Activated CD8-positive, alpha-beta T cell treated with anti-CD3 and anti-CD28 coated beads for 36 hours (primary cell): Measurements from ENCODE around the gene ELP1. TPM values are rescaled to one million over a fixed set of nuclear protein-coding genes. Genes with fewer than 3 reads are reported as not detected.
"Not testable (repeated sequence)": the region's sequence is repeated elsewhere in the genome, so short reads cannot be mapped to it uniquely, and the experiment has no call there.

ENCODE experiments used
- ATAC-seq: fragments of 200-7000 bp; cut with Tn5 transposase; one replicate; pipeline ENCODE4 v1.10.0; 2021; ENCODE audit warnings: mild to moderate bottlenecking, moderate library complexity
- CTCF ChIA-PET: fragments of 350-600 bp; sonication (Branson Sonifier 250); formaldehyde crosslinking; loops from one replicate; lab custom pipeline; 2021; ENCODE audit warnings: antibody characterized with exemption; lab: Charles Lee
- POLR2A ChIA-PET: fragments of 350-600 bp; sonication (Branson Sonifier 250); formaldehyde crosslinking; loops from one replicate; lab custom pipeline; 2021; ENCODE audit warnings: antibody characterized with exemption; lab: Charles Lee
- DNase-seq: peaks from one replicate; pipeline ENCODE4 v3.0.0-alpha.2; 2020
- H3K27ac Mint-ChIP-seq: one replicate; pipeline ENCODE4 v1.8.0; 2021; ENCODE audit warnings: mild to moderate bottlenecking, mixed read lengths
- H3K27me3 Mint-ChIP-seq: one replicate; pipeline ENCODE4 v1.8.0; 2021; ENCODE audit warnings: mixed read lengths
- H3K36me3 Mint-ChIP-seq: one replicate; pipeline ENCODE4 v1.8.0; 2021; ENCODE audit warnings: low read depth, mixed read lengths
- H3K4me1 Mint-ChIP-seq: one replicate; pipeline ENCODE4 v1.8.0; 2021; ENCODE audit warnings: low read depth, mixed read lengths
- H3K4me3 Mint-ChIP-seq: one replicate; pipeline ENCODE4 v1.8.0; 2021; ENCODE audit warnings: mild to moderate bottlenecking, moderate library complexity, mixed read lengths
- H3K9me3 Mint-ChIP-seq: one replicate; pipeline ENCODE4 v1.8.0; 2021; ENCODE audit warnings: mixed read lengths
- CTCF ChIP-seq: fragments of 200-600 bp; IDR thresholded peaks from one replicate; pipeline ENCODE4 v1.8.0; 2022; ENCODE audit warnings: antibody characterized with exemption, mild to moderate bottlenecking
- intact Hi-C: fragments of 100-400 bp; cut with micrococcal nuclease; formaldehyde crosslinking; loops from one replicate; pipeline ENCODE4 v1.10.0; 2022
- total RNA-seq, 2 experiments: library from RNA; stranded (reverse); gene quantifications; one replicate each; pipeline ENCODE4 v1.2.3, GENCODE V29; 2021

Gene ELP1
- total RNA-seq, 2 experiments from 2014 or later, result 25.9 to 28.7 TPM

GRCh38 chr9:108851138-108851537, 82.8 kb downstream of the ELP1 start:
- Mint-ChIP-seq H3K4me3 (no peak overlapping the region), H3K9me3 (no peaks in the 10 kb centered on the region), H3K36me3 (no peaks in the 10 kb centered on the region), H3K27ac (no peak overlapping the region), H3K27me3 (peaks cover 2% of the 10 kb centered on the region), H3K4me1 (no peaks in the 10 kb centered on the region)
- intact Hi-C loops, result no loop called here
- TF ChIP-seq CTCF, result no peak
- DNase-seq, result no peak
- ChIA-PET CTCF (no interaction called here), POLR2A (no interaction called here)
- ATAC-seq, result no peak

GRCh38 chr9:108850293-108850897, 83.5 kb downstream of the ELP1 start:
- no peak overlapping the region for H3K4me3 Mint-ChIP-seq
- ATAC-seq (no peak), DNase-seq (no peak)
- CTCF ChIA-PET, result no interaction called here
- H3K36me3 Mint-ChIP-seq, result no peaks in the 10 kb centered on the region
- POLR2A ChIA-PET, result no interaction called here
- H3K27ac Mint-ChIP-seq, result no peak overlapping the region
- intact Hi-C loops, result no loop called here
- no peaks in the 10 kb centered on the region for H3K4me1 Mint-ChIP-seq
- no peaks in the 10 kb centered on the region for H3K9me3 Mint-ChIP-seq
- peaks cover 2% of the 10 kb centered on the region for H3K27me3 Mint-ChIP-seq
- TF ChIP-seq CTCF, result no peak

GRCh38 chr9:108848296-108848695, 85.6 kb downstream of the ELP1 start:
- H3K36me3 Mint-ChIP-seq, POLR2A ChIA-PET, DNase-seq, ATAC-seq, intact Hi-C loops, H3K9me3 Mint-ChIP-seq, H3K27me3 Mint-ChIP-seq, H3K27ac Mint-ChIP-seq, H3K4me3 Mint-ChIP-seq, H3K4me1 Mint-ChIP-seq: not testable (repeated sequence)
- CTCF ChIA-PET, result interaction anchor here (0.6 to 1.3 kb wide), 2 partner anchors 12 to 366 kb away, joined by 3 to 4 read pairs; no protein-coding TSS in a partner anchor

GRCh38 chr9:108845947-108846346, 88.0 kb downstream of the ELP1 start:
- intact Hi-C loops, result no loop called here
- CTCF ChIA-PET, result interaction anchor here (0.6 kb wide), 1 partner anchor 351 kb away, joined by 3 read pairs; no protein-coding TSS in a partner anchor
- Mint-ChIP-seq H3K27ac (no peak overlapping the region), H3K27me3 (peaks cover 1% of the 10 kb centered on the region), H3K9me3 (no peaks in the 10 kb centered on the region), H3K36me3 (no peaks in the 10 kb centered on the region), H3K4me1 (peaks cover 9% of the 10 kb centered on the region), H3K4me3 (no peak overlapping the region)
- no peak for TF ChIP-seq CTCF
- DNase-seq (no peak), ATAC-seq (no peak)
- POLR2A ChIA-PET, result no interaction called here

GRCh38 chr9:108845507-108845906, 88.4 kb downstream of the ELP1 start:
- no peak for TF ChIP-seq CTCF
- no peak for ATAC-seq
- H3K27ac Mint-ChIP-seq, result no peak overlapping the region
- H3K4me1 Mint-ChIP-seq, result peaks cover 9% of the 10 kb centered on the region
- H3K27me3 Mint-ChIP-seq, result peaks cover 1% of the 10 kb centered on the region
- CTCF ChIA-PET, result interaction anchor here (0.6 kb wide), 1 partner anchor 352 kb away, joined by 3 read pairs; no protein-coding TSS in a partner anchor
- POLR2A ChIA-PET, result no interaction called here
- intact Hi-C loops, result no loop called here
- no peaks in the 10 kb centered on the region for H3K9me3 Mint-ChIP-seq
- DNase-seq, result no peak
- H3K36me3 Mint-ChIP-seq, result no peaks in the 10 kb centered on the region
- no peak overlapping the region for H3K4me3 Mint-ChIP-seq
